GM21737 (cell line): ENCODE data around the gene HEPHL1.
"Not testable (repeated sequence)": the region's sequence is repeated elsewhere in the genome, so short reads cannot be mapped to it uniquely, and the experiment has no call there.

Experiments
- ATAC-seq: cut with Tn5 transposase; IDR thresholded peaks from one replicate; pipeline ENCODE4 v1.9.1; 2021; ENCODE audit warnings: mild to moderate bottlenecking, moderate library complexity; ENCODE audit not compliant: unreplicated experiment

The HEPHL1 gene

GRCh38 chr11:94077552-94078293 is 56.6 kb downstream of the HEPHL1 start:
- ATAC-seq, result no peak

GRCh38 chr11:94084164-94084563 is 63.0 kb downstream of the HEPHL1 start:
- no peak for ATAC-seq

- ATAC-seq, result no peak
Observed at GRCh38 chr11:94088906-94089305, 67.8 kb downstream of the HEPHL1 start.

- no peak for ATAC-seq
Observed at GRCh38 chr11:94089341-94089740, 68.2 kb downstream of the HEPHL1 start.

GRCh38 chr11:94090401-94090800 is 69.2 kb downstream of the HEPHL1 start:
- no peak for ATAC-seq

GRCh38 chr11:94091091-94091490 is 69.9 kb downstream of the HEPHL1 start:
- ATAC-seq, result no peak

GRCh38 chr11:94100253-94100652 is 79.1 kb downstream of the HEPHL1 start:
- ATAC-seq, result no peak

GRCh38 chr11:94103471-94103870 is 82.3 kb downstream of the HEPHL1 start:
- no peak for ATAC-seq

GRCh38 chr11:94104734-94105133 is 83.6 kb downstream of the HEPHL1 start:
- ATAC-seq, result no peak

- no peak for ATAC-seq
Observed at GRCh38 chr11:94106716-94107115, 85.6 kb downstream of the HEPHL1 start.

GRCh38 chr11:94107363-94107762 is 86.2 kb downstream of the HEPHL1 start:
- no peak for ATAC-seq

GRCh38 chr11:94111241-94111640 is 90.1 kb downstream of the HEPHL1 start:
- no peak for ATAC-seq

GRCh38 chr11:94111660-94112059 is 90.5 kb downstream of the HEPHL1 start:
- no peak for ATAC-seq

- no peak for ATAC-seq
Observed at GRCh38 chr11:94112206-94112953, 91.2 kb downstream of the HEPHL1 start.

GRCh38 chr11:94117197-94117574 is 96.0 kb downstream of the HEPHL1 start:
- no peak for ATAC-seq

GRCh38 chr11:94117871-94118270 is 96.7 kb downstream of the HEPHL1 start:
- no peak for ATAC-seq

GRCh38 chr11:94119676-94120075 is 98.5 kb downstream of the HEPHL1 start:
- ATAC-seq, result not testable (repeated sequence)

GRCh38 chr11:94120516-94120915 is 99.4 kb downstream of the HEPHL1 start:
- ATAC-seq, result not testable (repeated sequence)

GRCh38 chr11:94120946-94121345 is 99.8 kb downstream of the HEPHL1 start:
- ATAC-seq, result no peak

GRCh38 chr11:94125407-94126115 is 104.4 kb downstream of the HEPHL1 start:
- no peak for ATAC-seq

GRCh38 chr11:94127638-94128037 is 106.5 kb downstream of the HEPHL1 start:
- ATAC-seq, result no peak

- ATAC-seq, result peak; percentile 27
Observed at GRCh38 chr11:94128291-94128745, 107.2 kb downstream of the HEPHL1 start.
